ENCODE results near the gene EEF1A1.
A peak's percentile ranks its signal among the peaks of the same experiment; 100 is the strongest.

Gene EEF1A1

DNA sequence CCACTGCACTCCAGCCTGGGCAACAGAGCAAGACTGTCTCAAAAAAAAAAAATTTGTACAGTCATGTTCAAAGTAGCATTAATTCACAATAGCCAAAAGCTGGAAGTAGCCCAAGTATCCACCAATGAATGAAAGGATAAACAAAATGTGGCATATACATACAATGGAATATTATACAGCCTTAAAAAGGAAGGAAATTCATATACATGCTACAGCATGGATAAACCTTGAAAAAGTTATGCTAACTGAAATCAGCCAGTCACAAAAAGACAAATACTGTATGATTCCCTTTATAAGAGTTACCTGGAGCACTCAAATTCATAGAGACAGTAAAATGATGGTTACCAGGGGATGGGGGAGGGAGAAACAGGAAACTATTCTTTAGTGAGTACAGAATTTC, 15.7 kb downstream of the EEF1A1 start:
- Mint-ChIP-seq H3K36me3 (peaks cover 33% of the 10 kb centered on the region), H3K27ac (no peak overlapping the region), H3K9me3 (no peaks in the 10 kb centered on the region), H3K27me3 (no peaks in the 10 kb centered on the region), H3K4me1 (peaks cover 2% of the 10 kb centered on the region), H3K4me3 (no peak overlapping the region)
- DNase-seq: no peak
- CTCF ChIA-PET: no interaction called here

DNA sequence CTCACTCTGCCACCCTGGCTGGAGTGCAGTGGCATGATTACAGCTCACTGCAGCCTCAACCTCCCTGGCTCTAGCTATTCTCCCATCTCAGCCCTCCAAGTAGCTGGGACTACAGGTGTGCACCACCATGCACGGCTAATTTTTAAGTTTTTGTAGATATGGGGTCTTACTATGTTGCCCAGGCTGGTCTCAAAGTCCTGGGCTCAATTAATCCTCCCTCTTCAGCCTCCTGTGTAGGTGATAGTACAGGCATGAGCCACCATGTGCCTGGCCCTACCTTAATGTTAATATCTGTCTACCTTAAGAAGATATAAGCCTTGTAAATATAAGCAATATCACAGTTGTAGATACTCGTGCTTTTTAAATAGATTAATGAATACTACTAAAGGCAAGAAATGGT, 16.7 kb downstream of the EEF1A1 start:
- Mint-ChIP-seq H3K27ac (peak overlapping the region; percentile 45), H3K4me1 (peaks cover 2% of the 10 kb centered on the region), H3K4me3 (no peak overlapping the region), H3K9me3 (no peaks in the 10 kb centered on the region), H3K27me3 (no peaks in the 10 kb centered on the region), H3K36me3 (peaks cover 33% of the 10 kb centered on the region)
- CTCF ChIA-PET: no interaction called here
- DNase-seq: no peak

GRCh38 chr6:73503027-73503772, 17.6 kb downstream of the EEF1A1 start:
- CTCF ChIA-PET: no interaction called here
- DNase-seq: no peak
- no peaks in the 10 kb centered on the region for H3K9me3 Mint-ChIP-seq
- H3K27ac Mint-ChIP-seq: peak overlapping the region; percentile 80
- no peaks in the 10 kb centered on the region for H3K27me3 Mint-ChIP-seq
- peaks cover 2% of the 10 kb centered on the region for H3K4me1 Mint-ChIP-seq
- no peak overlapping the region for H3K4me3 Mint-ChIP-seq
- H3K36me3 Mint-ChIP-seq: peaks cover 34% of the 10 kb centered on the region

DNA sequence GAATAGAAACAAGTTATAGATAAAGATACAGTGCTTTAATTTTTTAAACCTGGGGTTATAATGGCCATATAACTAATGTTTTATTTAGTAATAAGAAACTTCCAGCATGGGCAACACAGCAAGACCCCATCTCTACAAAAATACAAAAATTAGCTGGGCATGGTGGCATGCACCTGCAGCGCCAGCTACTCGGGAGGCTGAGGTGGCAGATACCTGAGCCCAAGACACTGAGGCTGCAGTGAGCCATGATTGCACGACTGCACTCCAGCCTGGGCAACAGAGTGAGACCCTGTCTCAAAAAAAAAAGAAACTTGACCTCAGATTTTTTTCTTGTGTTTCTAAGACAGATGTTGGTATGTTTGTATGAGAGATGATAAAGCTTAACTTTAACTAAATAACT, 22.9 kb downstream of the EEF1A1 start:
- Mint-ChIP-seq H3K27ac (no peak overlapping the region), H3K9me3 (no peaks in the 10 kb centered on the region), H3K4me1 (no peaks in the 10 kb centered on the region), H3K4me3 (no peak overlapping the region), H3K36me3 (peaks cover 41% of the 10 kb centered on the region), H3K27me3 (no peaks in the 10 kb centered on the region)
- CTCF ChIA-PET: no interaction called here
- no peak for DNase-seq

DNA sequence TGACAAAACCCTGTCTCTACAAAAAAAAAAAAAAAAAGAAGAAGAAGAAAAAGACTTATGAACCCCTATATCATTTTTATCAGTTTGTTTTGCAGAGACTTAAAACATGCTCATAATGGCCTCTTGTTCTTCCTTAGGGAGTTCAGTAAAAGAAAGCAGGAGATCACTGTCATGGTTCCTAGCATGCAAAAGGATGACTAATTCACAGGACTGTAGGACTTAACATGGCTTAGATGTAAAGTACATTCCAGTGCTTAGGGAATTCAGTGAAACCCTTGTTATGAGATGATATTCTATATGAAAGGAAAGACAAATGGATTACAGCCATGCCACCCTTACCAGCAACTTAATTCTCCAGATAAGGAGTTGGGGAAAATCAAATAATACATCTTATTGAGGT, 29.5 kb downstream of the EEF1A1 start:
- H3K4me1 Mint-ChIP-seq: no peaks in the 10 kb centered on the region
- no peak overlapping the region for H3K4me3 Mint-ChIP-seq
- CTCF ChIA-PET: interaction anchor here (0.7 kb wide), 1 partner anchor 152 kb away, joined by 4 read pairs; no protein-coding TSS in a partner anchor
- peaks cover 5% of the 10 kb centered on the region for H3K9me3 Mint-ChIP-seq
- peaks cover 58% of the 10 kb centered on the region for H3K36me3 Mint-ChIP-seq
- no peaks in the 10 kb centered on the region for H3K27me3 Mint-ChIP-seq
- no peak for DNase-seq
- H3K27ac Mint-ChIP-seq: no peak overlapping the region

- no peak for DNase-seq
- Mint-ChIP-seq H3K4me1 (no peaks in the 10 kb centered on the region), H3K36me3 (peaks cover 64% of the 10 kb centered on the region), H3K9me3 (peaks cover 5% of the 10 kb centered on the region), H3K4me3 (no peak overlapping the region), H3K27me3 (no peaks in the 10 kb centered on the region), H3K27ac (no peak overlapping the region)
- CTCF ChIA-PET: interaction anchor here (1.0 kb wide), 1 partner anchor 9 kb away, joined by 3 read pairs; no protein-coding TSS in a partner anchor
Measured at GRCh38 chr6:73487473-73487872, 33.4 kb downstream of the EEF1A1 start.

DNA sequence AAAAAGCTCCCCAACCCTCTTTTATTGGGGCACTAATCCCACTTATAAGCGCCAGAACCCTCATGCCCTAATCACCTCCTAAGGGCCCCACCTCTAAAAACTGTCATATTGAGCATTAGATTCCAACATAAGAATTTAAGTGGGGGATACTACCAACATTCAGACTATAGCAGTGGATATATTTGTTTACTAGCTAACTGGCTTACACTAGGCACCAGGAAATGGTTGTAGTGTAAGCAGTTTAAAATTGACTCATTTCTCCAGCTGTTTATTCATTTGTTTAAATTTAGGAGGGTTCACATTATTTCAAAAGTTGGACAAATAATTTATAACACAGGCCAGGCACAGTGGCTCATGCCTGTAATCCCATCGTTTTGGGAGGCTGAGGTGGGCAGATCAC, 36.4 kb downstream of the EEF1A1 start:
- Mint-ChIP-seq H3K4me3 (no peak overlapping the region), H3K27me3 (no peaks in the 10 kb centered on the region), H3K9me3 (no peaks in the 10 kb centered on the region), H3K36me3 (peaks cover 59% of the 10 kb centered on the region), H3K27ac (no peak overlapping the region), H3K4me1 (no peaks in the 10 kb centered on the region)
- CTCF ChIA-PET: no interaction called here
- no peak for DNase-seq

DNA sequence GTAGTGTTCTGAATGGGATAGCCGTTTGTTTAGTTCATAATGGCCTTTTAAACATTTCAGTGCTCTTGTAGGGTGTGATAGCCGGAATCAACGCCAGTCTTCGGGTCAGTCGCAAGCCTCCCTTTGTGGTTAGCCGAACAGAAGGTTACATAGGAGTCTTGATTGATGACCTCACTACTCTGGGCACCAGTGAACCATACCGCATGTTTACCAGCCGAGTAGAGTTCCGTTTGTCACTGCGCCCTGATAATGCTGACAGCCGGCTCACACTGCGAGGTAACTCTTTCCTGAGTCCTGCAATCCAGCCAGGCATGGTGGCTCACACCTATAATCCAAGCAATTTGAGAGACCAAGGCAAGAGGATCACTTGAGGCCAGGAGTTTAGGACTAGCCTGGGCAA, 38.9 kb downstream of the EEF1A1 start:
- Mint-ChIP-seq H3K36me3 (peaks cover 45% of the 10 kb centered on the region), H3K4me1 (no peaks in the 10 kb centered on the region), H3K27me3 (no peaks in the 10 kb centered on the region), H3K9me3 (no peaks in the 10 kb centered on the region), H3K27ac (no peak overlapping the region), H3K4me3 (no peak overlapping the region)
- DNase-seq: no peak
- CTCF ChIA-PET: interaction anchor here (1.0 kb wide), 1 partner anchor 9 kb away, joined by 3 read pairs; no protein-coding TSS in a partner anchor

GRCh38 chr6:73477407-73477806, 43.4 kb downstream of the EEF1A1 start:
- CTCF ChIA-PET: interaction anchor here (1.6 kb wide), 1 partner anchor 29 kb away, joined by 3 read pairs; no protein-coding TSS in a partner anchor

GRCh38 chr6:73476723-73477122, 44.1 kb downstream of the EEF1A1 start:
- Mint-ChIP-seq H3K36me3 (peaks cover 41% of the 10 kb centered on the region), H3K27me3 (no peaks in the 10 kb centered on the region), H3K27ac (no peak overlapping the region), H3K4me1 (peaks cover 7% of the 10 kb centered on the region), H3K9me3 (no peaks in the 10 kb centered on the region), H3K4me3 (no peak overlapping the region)
- CTCF ChIA-PET: interaction anchor here (1.6 kb wide), 1 partner anchor 29 kb away, joined by 3 read pairs; no protein-coding TSS in a partner anchor
- no peak for DNase-seq

More at GRCh38 chr6:73477407-73477806, 43.4 kb downstream of the EEF1A1 start:
- H3K27ac Mint-ChIP-seq: no peak overlapping the region
- no peaks in the 10 kb centered on the region for H3K9me3 Mint-ChIP-seq
- no peak overlapping the region for H3K4me3 Mint-ChIP-seq
- DNase-seq: no peak
- peaks cover 41% of the 10 kb centered on the region for H3K36me3 Mint-ChIP-seq
- H3K4me1 Mint-ChIP-seq: peaks cover 2% of the 10 kb centered on the region
- H3K27me3 Mint-ChIP-seq: no peaks in the 10 kb centered on the region

GRCh38 chr6:73471686-73472290, 49.0 kb downstream of the EEF1A1 start:
- Mint-ChIP-seq H3K4me1 (peaks cover 20% of the 10 kb centered on the region), H3K36me3 (peaks cover 53% of the 10 kb centered on the region), H3K27ac (peak overlapping the region; percentile 81), H3K27me3 (no peaks in the 10 kb centered on the region), H3K4me3 (peak overlapping the region; percentile 23), H3K9me3 (no peaks in the 10 kb centered on the region)
- CTCF ChIA-PET: interaction anchor here (1.3 to 1.6 kb wide), 4 partner anchors 8 to 139 kb away, joined by 3 to 6 read pairs (median 4); partner anchors contain the start of gene MTO1
- DNase-seq: no peak

Data from activated naive CD4-positive, alpha-beta T cell treated with anti-CD3 and anti-CD28 coated beads, Interleukin-2, amount 10 ng/mL, durations not matched to agents 7 days and 5 days (primary cell).